Psoas muscle (tissue), 8 donors: ENCODE measurements around the gene KDM2A. TPM values are rescaled to one million over a fixed set of nuclear protein-coding genes. Genes with fewer than 3 reads are reported as not detected.
A peak's percentile ranks its signal among the peaks of the same experiment; 100 is the strongest.

Experiments
- ATAC-seq, 4 donors: fragments of 200-7000 bp; cut with Tn5 transposase; one replicate each; pipeline ENCODE4 v1.9.1; 2020; ENCODE audit warnings: moderate library complexity in 3 of 4, mild to moderate bottlenecking in 2 of 4
- DNase-seq, 2 donors: peaks; one replicate each; pipeline ENCODE4 v3.0.0-alpha.2; 2020
- H3K27ac ChIP-seq: fragments of 200-600 bp; one replicate; pipeline ENCODE4 v1.8.0; 2022
- H3K27me3 ChIP-seq, 3 donors: fragments of 200-600 bp in 1 of 3; one replicate each; pipeline versions ENCODE4 v1.6.1 to v1.8.0; 2013 to 2022; ENCODE audit warnings: low read length in 2 of 3, mild to moderate bottlenecking in 2 of 3, moderate library complexity in 1 of 3; ENCODE audit not compliant: insufficient read depth in 3 of 3
- H3K36me3 ChIP-seq, 2 donors: fragments of 200-600 bp in 1 of 2; one replicate each; pipeline versions ENCODE4 v1.6.1 to v1.8.0; 2013 to 2022; ENCODE audit warnings: low read depth in 1 of 2, mild to moderate bottlenecking in 1 of 2, moderate library complexity in 1 of 2; ENCODE audit not compliant: insufficient read depth in 1 of 2
- H3K4me1 ChIP-seq: fragments of 200-600 bp; one replicate; pipeline ENCODE4 v1.8.0; 2022
- H3K4me3 ChIP-seq: fragments of 200-600 bp; one replicate; pipeline ENCODE4 v1.8.0; 2022; ENCODE audit warnings: mild to moderate bottlenecking
- H3K9me3 ChIP-seq: fragments of 200-600 bp; one replicate; pipeline ENCODE4 v1.8.0; 2022
- CTCF ChIP-seq: fragments of 200-600 bp; IDR thresholded peaks from one replicate; pipeline ENCODE4 v1.8.0; 2022; ENCODE audit warnings: antibody characterized with exemption
- WGBS, 3 donors: extraction: QIAGEN DNeasy Blood & Tissue Kit; methylation state at CpG; one replicate each; pipeline versions ENCODE4 v1.1.6 to v1.1.7; 2013; 5-methylcytosine and 5-hydroxymethylcytosine counted together
- intact Hi-C, 2 donors: fragments of 100-400 bp; cut with DNase I; formaldehyde crosslinking; loops; one replicate each; pipeline versions ENCODE4 v1.11.0 to v1.14.2; 2022
- polyA plus RNA-seq, 3 donors: library from polyadenylated mRNA; stranded (reverse); fragments of 200-250 nt; gene quantifications; one replicate each; pipeline ENCODE4 v1.2.3, GENCODE V29; 2013
- total RNA-seq, 4 donors: library from RNA; stranded (reverse); fragmentation: NEBNext Ultra II Directional in 2 of 4; extraction: Animal tissue kit (Norgen Biotek cat#: 25700) in 2 of 4; gene quantifications; one replicate each; pipeline versions ENCODE4 v1.2.1 to v1.2.4, GENCODE V29; 2021 to 2023
- donor health status: healthy with polysubstance abuse.
- donor health status: DM: no; HTN: no; CAD: no; lungs with moderate emphysema.
- donor health status: Bipolar disorder and iron deficiency.
- donor health status: healthy.
- donor health status: DM: yes; HTN: yes; CAD: no.
- donor health status: DM: no; HTN: no; CAD: no.
- donor health status: DM: no; HTN: no; CAD: no.
- donor health status: DM: yes; HTN: yes; CAD: no.

KDM2A gene
- total and polyA plus RNA-seq, 7 donors = 26.6 to 67.9 (median 52.4) TPM

- H3K27me3 ChIP-seq = no peaks in the 10 kb centered on the region
- no peak for TF ChIP-seq CTCF
- peak overlapping the region; percentile 82 for H3K27ac ChIP-seq
- H3K4me1 ChIP-seq = peaks cover 27% of the 10 kb centered on the region
- H3K9me3 ChIP-seq = no peaks in the 10 kb centered on the region
- no peak for ATAC-seq
- peaks cover 0 to 27% of the 10 kb centered on the region in 2 donors for H3K36me3 ChIP-seq
- peak overlapping the region; percentile 97 for H3K4me3 ChIP-seq
- 83 to 88% (median 85%) methylated on average over 27 to 28 of the region's 28 CpGs for WGBS, 3 donors
- intact Hi-C loops = loop anchor here in 1 of 2 donors (5.0 kb wide), 1 partner anchor 34 kb away; the partner anchor contains the start of gene GRK2
- peak in 1 of 2 donors; percentile 54 for DNase-seq
These were observed 182.4 kb downstream of the KDM2A start for GRCh38 chr11:67301313-67301921.

GRCh38 chr11:67301951-67302516 is 183.0 kb downstream of the KDM2A start:
- Histone ChIP-seq H3K4me1 (peaks cover 27% of the 10 kb centered on the region), H3K36me3 (peaks cover 0 to 30% of the 10 kb centered on the region in 2 donors), H3K27me3 (no peaks in the 10 kb centered on the region), H3K9me3 (no peaks in the 10 kb centered on the region), H3K4me3 (peak overlapping the region; percentile 97), H3K27ac (peak overlapping the region; percentile 82)
- no peak for TF ChIP-seq CTCF
- ATAC-seq (peak; percentile 84 to 88 (median 87)), DNase-seq (peak; percentile 69 to 90)
- 28 to 32% (median 31%) methylated on average over 15 of the region's 15 CpGs for WGBS, 3 donors
- intact Hi-C loops = loop anchor here in 1 of 2 donors (5.0 kb wide), 1 partner anchor 35 kb away; the partner anchor contains the start of gene GRK2

GRCh38 chr11:67302571-67303131 is 183.6 kb downstream of the KDM2A start:
- Histone ChIP-seq H3K4me3 (peak overlapping the region; percentile 97), H3K27me3 (no peaks in the 10 kb centered on the region), H3K27ac (peak overlapping the region; percentile 82), H3K4me1 (peaks cover 27% of the 10 kb centered on the region), H3K36me3 (peaks cover 0 to 36% of the 10 kb centered on the region in 2 donors), H3K9me3 (no peaks in the 10 kb centered on the region)
- DNase-seq (peak in 1 of 2 donors; percentile 72), ATAC-seq (peak; percentile 36 to 50 (median 42))
- intact Hi-C loops = loop anchor here in 1 of 2 donors (5.0 kb wide), 1 partner anchor 35 kb away; the partner anchor contains the start of gene GRK2
- TF ChIP-seq CTCF = no peak
- 9 to 16% (median 10%) methylated on average over 23 of the region's 23 CpGs for WGBS, 3 donors

GRCh38 chr11:67303132-67303834 is 184.2 kb downstream of the KDM2A start, which contains the start of gene SSH3:
TSS of gene SSH3 (plus strand) at chr11:67303530. CDS start at chr11:67303626, 96 bp downstream.
- H3K4me3 ChIP-seq = peak within 1 kb of the TSS; percentile 97
- intact Hi-C loops = loop anchor here in 1 of 2 donors (5.0 kb wide), 1 partner anchor 36 kb away; the partner anchor contains the start of gene GRK2
- peaks cover 0 to 41% of the 10 kb centered on the region in 2 donors for H3K36me3 ChIP-seq
- no peak for TF ChIP-seq CTCF
- WGBS, 3 donors = 0 to 2% (median 0%) methylated on average over 40 to 65 of the region's 65 CpGs
- H3K4me1 ChIP-seq = peaks cover 27% of the 10 kb centered on the region
- ATAC-seq (peak; percentile 82 to 90 (median 84)), DNase-seq (peak; percentile 81 to 88)
- H3K27me3 ChIP-seq = no peaks in the 10 kb centered on the region
- H3K9me3 ChIP-seq = no peaks in the 10 kb centered on the region
- peak within 1 kb of the TSS; percentile 82 for H3K27ac ChIP-seq
